ENCODE measurements around the gene HECW1.

HECW1 gene

DNA sequence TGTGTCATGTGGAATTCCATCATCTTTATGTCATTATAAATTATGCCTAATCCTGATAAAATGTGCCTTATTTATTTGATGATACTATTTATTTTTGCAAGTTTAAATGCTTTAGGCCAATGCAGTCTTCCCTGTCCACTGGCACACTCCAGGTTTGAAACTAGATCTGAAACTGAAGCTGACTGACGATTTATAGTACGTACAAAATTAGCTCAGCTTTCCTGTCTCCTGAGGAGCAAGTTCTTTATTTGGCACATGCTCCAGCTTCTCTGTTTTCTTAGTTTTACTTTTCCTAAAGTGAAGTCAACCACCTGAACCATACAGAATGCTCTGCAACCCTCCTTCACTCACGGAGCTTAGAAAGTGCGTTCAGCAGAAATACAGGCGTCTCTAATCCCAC, 164.1 kb downstream of the HECW1 start:
- DNase-seq = no peak

DNA sequence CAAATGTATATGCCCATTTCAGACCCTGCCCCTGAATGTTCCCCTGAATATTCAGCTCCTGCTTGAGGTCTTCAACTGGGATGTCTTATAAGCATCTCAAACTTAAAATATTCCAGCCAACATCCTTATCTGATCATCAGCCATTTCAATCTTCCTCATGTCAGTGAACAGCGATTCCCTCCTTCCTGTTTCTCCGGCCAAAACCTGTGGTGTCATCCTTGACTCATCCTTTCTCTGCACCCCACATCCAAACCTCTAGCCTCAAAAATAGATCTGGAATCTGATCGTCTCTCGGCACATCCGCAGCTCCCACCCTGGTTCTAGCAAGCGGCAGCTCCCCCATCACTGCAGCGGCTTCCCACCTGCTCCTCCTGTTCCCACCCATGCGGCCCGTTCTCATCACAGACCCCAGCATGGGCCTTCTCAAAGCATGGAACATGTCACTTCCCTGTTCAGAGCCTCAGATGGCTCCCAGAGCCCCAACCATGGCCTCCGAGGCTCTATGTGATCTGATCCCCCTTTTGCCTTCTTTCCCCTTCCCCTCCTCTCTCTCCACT, 165.7 kb downstream of the HECW1 start:
- no peak for DNase-seq

DNA sequence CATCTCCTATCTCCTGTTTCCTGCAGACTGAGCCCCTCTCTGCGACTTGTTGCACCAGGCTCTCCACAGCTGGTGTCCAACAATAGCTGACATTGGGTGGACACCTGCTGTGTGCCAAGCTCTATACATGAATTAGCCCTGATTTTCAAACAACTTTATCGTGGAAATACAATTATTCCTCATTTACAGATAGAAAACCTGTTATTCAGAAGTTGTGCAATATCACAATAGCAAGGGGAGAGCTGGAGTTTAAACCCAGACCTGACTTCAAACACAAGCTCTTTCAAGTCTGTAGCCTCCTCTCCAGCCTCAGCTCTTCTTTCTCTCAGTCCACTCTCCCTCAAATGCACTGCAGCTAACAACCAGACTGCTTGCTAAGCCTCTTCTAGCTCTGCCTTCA, 168.8 kb downstream of the HECW1 start:
- no peak for DNase-seq

GRCh38 chr7:43283706-43284105, 171.3 kb downstream of the HECW1 start:
- no peak for DNase-seq

- DNase-seq = no peak
Measured at GRCh38 chr7:43289826-43290225, 177.4 kb downstream of the HECW1 start.

DNA sequence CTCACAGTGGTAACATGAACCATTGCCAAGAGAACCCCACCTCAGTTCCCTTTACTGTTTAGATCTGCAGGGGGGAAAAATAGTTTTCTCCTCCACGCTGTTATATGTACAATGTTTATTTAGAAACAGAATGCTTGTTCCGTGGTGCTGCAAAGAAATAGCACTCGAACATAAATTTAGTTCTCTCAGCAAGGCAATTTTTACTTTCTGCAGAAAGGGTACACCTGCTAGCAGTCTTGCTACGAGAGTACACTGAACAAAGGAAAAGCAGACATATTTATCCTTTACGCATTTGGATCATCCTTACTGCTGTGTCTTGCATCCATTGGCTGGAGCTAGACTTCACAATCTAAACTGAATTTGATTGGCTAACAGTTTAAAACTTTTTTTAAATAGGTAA, 178.5 kb downstream of the HECW1 start:
- no peak for DNase-seq

GRCh38 chr7:43291789-43292188, 179.3 kb downstream of the HECW1 start:
- DNase-seq = no peak

GRCh38 chr7:43292384-43292783, 179.9 kb downstream of the HECW1 start:
- DNase-seq = no peak

DNA sequence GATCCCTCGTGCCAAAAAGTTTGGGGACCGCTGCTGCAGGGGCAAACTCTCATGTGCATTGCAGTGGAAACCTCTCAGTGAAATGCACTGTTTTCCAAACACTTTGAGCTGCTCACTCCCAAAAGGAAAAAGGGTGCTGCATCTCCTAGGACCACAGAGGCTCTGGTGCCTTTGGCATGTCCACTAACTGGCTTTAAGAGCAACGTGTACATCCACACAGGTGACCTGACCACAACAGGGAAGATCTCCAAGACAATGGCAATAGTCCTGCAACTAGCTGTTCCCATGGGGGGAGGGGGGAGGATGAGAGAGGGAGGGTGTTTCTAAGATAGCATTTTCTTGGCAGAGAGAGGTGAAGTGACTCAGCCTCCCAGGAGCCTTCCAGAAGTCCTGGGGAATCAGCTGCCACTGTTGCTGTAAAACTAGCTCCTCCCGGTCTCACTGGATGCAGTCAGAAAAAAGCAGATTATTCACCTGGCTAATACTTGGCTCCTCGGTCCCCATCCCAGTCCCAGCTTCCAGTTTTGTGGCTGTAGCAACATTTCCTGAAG, 181.7 kb downstream of the HECW1 start:
- DNase-seq = no peak

DNA sequence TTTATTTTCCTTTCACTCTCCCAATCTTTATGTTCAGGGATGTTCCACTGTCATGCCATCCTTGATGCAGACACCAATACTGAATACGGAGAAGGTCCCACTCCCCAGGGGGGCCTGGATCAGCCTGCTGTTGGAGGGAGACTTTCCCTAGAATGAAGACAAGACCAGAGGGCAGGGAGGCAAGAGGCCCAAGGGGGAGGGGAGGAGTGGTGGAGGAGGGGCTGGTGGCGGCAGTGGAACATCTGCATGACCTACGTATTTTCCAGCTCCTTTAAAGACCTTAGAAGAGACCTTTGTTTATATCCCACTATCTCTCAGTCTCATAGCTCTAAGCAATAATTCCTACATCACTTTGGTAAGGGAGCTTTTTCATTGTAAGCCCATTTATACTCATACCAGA, 183.0 kb downstream of the HECW1 start:
- no peak for DNase-seq

- DNase-seq = no peak
Measured at GRCh38 chr7:43296306-43296705, 183.9 kb downstream of the HECW1 start.

DNA sequence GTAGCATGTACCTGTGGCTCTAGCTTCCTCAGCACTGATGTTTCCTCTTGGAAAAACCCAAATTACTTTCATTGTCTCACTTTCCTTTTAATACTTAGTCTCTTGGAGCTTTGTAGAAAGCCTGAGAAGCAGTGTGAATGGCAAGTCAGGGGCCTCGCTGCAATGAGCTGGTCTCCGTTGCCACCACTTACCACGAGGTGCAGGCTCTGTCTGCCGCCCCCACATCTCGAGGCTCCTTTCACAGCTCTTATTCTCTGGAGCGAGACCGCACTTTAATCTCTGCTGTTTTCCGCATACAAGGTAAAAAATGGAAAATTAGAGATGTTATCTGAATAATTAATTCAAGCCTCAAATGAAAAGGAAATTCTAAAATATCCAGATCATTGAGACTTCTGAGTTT, 186.2 kb downstream of the HECW1 start:
- no peak for DNase-seq

GRCh38 chr7:43300121-43300520, 187.7 kb downstream of the HECW1 start:
- no peak for DNase-seq

- no peak for DNase-seq
Measured at GRCh38 chr7:43302211-43302711, 189.8 kb downstream of the HECW1 start.

- no peak for DNase-seq
Measured at GRCh38 chr7:43302773-43303460, 190.5 kb downstream of the HECW1 start.

DNA sequence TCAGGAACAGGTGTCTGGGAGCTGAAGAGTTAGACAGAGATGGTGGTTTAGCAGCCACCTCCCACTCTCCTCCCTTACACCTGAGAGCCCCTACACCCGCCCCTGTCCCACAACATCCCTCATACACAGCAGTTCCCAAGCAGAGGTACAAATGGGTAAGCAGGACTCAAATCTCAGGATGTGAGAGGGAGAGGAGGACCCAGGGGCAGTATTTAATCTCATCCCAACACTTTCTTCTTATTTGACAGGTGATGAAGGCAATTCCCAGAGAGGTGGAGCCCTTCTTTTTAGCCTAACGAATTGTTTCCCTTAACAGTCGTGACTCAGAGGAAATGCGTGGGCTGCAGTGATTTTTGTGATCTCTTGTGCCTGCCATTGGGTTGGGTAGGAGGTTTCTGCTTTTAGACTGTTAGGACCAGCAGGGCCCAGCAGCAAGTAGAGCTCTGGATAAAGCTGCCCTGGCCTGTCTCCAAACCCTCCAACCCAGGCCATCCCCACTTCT, 191.3 kb downstream of the HECW1 start:
- DNase-seq = no peak

DNA sequence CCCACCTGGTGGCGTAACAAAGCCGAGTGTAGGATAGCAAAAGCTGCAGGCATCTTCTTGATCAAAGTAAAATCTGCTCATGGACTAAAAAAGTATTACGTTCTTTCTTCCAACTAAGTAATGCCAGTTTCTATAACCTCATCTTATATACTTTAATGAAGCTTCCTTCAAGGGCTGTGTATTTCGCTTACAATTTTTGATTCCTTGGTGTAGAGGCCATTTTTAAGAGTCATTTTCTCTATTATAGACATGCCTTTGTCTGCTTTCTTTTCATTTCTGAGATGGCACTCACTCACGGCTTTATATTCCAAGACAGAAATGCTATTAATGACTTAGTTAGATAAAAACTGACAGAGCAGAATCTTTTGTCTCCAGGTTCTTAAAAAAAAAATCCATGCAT, 194.0 kb downstream of the HECW1 start:
- no peak for DNase-seq

DNA sequence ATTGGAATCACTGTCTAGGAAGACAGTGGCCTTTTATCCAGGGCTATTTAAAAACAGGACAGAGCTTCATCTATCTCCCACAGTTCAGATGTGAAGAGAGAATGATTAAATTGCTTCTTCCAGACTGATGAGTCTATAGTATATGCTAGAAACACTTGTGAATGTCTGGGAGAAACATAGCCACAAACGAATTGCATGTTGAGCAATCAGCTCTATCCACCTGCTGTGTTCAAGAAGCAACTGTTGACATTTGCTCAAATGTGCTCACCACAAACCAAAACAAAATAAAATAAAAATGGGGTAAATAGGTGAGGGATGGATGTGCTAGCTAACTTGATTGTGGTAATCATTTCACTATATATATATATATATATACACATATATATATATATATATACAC, 195.1 kb downstream of the HECW1 start:
- no peak for DNase-seq

DNA sequence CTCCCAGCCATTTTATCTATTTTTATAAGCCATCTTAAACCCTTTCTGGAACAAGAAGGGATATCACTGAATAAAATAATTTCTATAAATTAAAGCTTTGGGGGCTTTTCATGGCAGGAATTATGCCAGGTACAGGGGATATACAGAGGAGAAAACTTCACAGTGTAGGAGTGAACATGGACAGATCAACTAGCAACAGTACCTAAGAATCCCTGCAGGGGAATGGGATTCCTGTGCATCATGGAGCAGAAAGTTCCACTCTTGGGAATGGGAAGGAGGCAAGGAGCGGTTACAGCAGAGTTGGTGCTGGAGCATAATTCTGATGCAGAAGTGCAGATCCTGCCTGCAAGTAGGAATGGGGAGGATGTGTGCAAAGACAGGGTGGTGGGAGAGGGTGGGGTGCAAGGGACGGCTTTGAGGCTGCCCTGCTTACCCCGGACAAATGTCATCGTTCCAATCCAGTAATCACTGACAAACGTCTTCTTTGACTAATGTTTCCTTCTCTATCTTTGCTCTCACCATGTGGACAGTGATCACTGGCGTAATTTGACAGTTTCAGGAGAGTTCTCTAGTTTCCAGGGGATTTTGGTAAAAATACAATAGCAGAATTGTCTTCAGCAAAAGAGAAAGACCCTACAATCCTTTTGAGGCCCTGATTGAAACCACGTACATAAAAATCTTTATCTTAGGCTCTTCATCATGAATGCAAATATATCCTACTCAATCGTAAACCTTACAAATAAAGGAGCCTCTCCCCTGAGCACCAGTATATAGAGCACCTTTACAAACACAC, 196.7 kb downstream of the HECW1 start:
- DNase-seq = no peak

GRCh38 chr7:43309706-43310022, 197.2 kb downstream of the HECW1 start:
- DNase-seq = no peak

- no peak for DNase-seq
Measured at GRCh38 chr7:43311052-43311451, 198.6 kb downstream of the HECW1 start.

DNA sequence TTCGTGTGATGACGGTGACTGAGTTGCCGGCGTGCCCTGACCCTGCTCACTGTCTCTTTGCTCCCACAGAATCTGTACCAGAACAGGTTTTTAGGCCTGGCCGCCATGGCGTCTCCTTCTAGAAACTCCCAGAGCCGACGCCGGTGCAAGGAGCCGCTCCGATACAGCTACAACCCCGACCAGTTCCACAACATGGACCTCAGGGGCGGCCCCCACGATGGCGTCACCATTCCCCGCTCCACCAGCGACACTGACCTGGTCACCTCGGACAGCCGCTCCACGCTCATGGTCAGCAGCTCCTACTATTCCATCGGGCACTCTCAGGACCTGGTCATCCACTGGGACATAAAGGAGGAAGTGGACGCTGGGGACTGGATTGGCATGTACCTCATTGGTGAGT, 199.2 kb downstream of the HECW1 start:
- no peak for DNase-seq

DNA sequence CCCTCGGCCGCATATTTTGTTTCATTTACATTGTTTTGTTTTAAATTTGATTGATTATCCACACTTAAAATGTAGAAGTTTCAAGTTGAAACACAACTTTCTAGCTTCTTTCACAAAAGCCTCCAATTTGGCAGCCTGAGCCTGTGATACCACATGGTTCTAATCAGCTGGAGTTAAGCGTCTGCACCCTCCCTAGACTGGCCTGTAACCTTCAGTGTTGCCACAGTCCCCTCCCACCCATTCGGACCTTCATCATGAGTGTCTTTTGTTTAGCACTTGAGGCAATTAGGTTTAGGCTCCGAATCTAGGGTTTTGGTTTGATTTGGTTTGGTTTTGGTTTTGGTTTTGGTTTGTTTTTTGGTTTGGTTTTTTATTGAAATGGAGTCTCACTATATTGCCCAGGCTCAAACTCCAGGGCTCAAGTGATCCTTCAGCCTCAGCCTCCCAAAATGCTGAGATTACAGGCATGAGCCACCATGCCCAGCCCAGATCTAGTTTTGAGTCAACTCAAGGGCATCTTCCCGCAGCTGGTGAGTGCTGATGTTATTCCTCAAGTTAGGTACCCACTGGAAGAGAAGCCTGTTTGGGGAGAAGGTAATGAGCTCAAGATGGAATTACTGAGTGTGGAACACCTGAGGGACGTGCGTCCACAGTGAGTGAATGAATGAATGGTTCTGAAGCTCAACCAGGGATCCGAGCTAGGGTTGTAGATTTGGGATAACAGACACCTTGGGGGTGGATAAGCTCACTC, 201.4 kb downstream of the HECW1 start:
- DNase-seq = no peak

All from CD4-positive, alpha-beta T cell treated with Interferon gamma for 1 hour (primary cell).